K562 (cell line): ENCODE measurements around the gene EPHB4. TPM values are rescaled to one million over a fixed set of nuclear protein-coding genes. Genes with fewer than 3 reads are reported as not detected.

Experiments used
- BRD4 ChIP-seq: fragments of 200-600 bp; sonication (generic); IDR thresholded peaks from 2 replicates; pipeline ENCODE4 v1.6.1; 2017; ENCODE audit warnings: inconsistent platforms
- CEBPB ChIP-seq: fragments of 450-650 bp; IDR thresholded peaks from 2 replicates; pipeline ENCODE4 v1.6.1; 2016; ENCODE audit warnings: missing genetic modification characterization, missing compliant biosample characterization
- CEBPG ChIP-seq, 3 experiments: fragments of 200-800 bp in 1 of 3; sonication (Bioruptor generic) in 1 of 3; sonication (generic) in 1 of 3; formaldehyde crosslinking in 1 of 3; IDR thresholded peaks in 2 of 3; conservative IDR thresholded peaks in 1 of 3; 2 replicates each; pipeline versions ENCODE4 v1.6.1 to v1.8.0; 2016 to 2022; ENCODE audit warnings: missing compliant biosample characterization in 2 of 3, missing genetic modification characterization in 2 of 3, mild to moderate bottlenecking in 1 of 3, missing genetic modification reagents in 1 of 3
- HNRNPLL ChIP-seq: fragments of 200-400 bp; formaldehyde crosslinking; IDR thresholded peaks from 2 replicates; pipeline ENCODE4 v1.6.1; 2017; ENCODE audit warnings: low read length, low read depth, mild to moderate bottlenecking; ENCODE audit not compliant: poor library complexity, severe bottlenecking
- KDM1A ChIP-seq, 2 experiments: fragments of 450-650 bp; IDR thresholded peaks; 2 replicates each; pipeline ENCODE4 v1.6.1; 2016; ENCODE audit warnings: mild to moderate bottlenecking in 2 of 2
- MIER1 ChIP-seq: fragments of 450-650 bp; IDR thresholded peaks from 2 replicates; pipeline ENCODE4 v1.6.1; 2016; ENCODE audit warnings: antibody characterized with exemption, mild to moderate bottlenecking, low read depth
- MTF1 ChIP-seq: fragments of 250-450 bp; sonication (Bioruptor Pico); IDR thresholded peaks from 2 replicates; pipeline ENCODE4 v1.9.0; 2021; ENCODE audit warnings: moderate library complexity, mild to moderate bottlenecking, inconsistent platforms, borderline replicate concordance
- NONO ChIP-seq, 2 experiments: fragments of 200-400 bp in 1 of 2; fragments of 450-650 bp in 1 of 2; formaldehyde crosslinking in 1 of 2; IDR thresholded peaks; 2 replicates each; pipeline ENCODE4 v1.6.1; 2017; ENCODE audit warnings: low read depth in 2 of 2, mild to moderate bottlenecking in 2 of 2, moderate library complexity in 2 of 2, low read length in 1 of 2
- NR1H2 ChIP-seq: sonication (generic); formaldehyde crosslinking; IDR thresholded peaks from 2 replicates; pipeline ENCODE4 v1.4.0; 2020; ENCODE audit warnings: mild to moderate bottlenecking, missing genetic modification reagents
- NRF1 ChIP-seq, 2 experiments: fragments of 450-650 bp; IDR thresholded peaks in 1 of 2; conservative IDR thresholded peaks in 1 of 2; 2 replicates each; pipeline ENCODE4 v1.6.1; 2014; ENCODE audit warnings: mild to moderate bottlenecking in 2 of 2
- PHF8 ChIP-seq: fragments of 200-600 bp; sonication (generic); IDR thresholded peaks from 2 replicates; pipeline ENCODE4 v1.6.1; 2012; ENCODE audit warnings: mixed run types, mild to moderate bottlenecking, inconsistent platforms, low read length, moderate library complexity, borderline replicate concordance
- POLR2AphosphoS5 ChIP-seq: IDR thresholded peaks from 2 replicates; pipeline ENCODE4 v1.6.1; 2011; ENCODE audit warnings: mild to moderate bottlenecking, low read depth, low read length, moderate library complexity; ENCODE audit not compliant: control insufficient read depth, insufficient read depth
- RUNX1 ChIP-seq: sonication (generic); IDR thresholded peaks from 2 replicates; pipeline ENCODE4 v1.6.1; 2016; ENCODE audit warnings: antibody characterized with exemption, low read depth
- SP1 ChIP-seq: sonication (generic); formaldehyde crosslinking; IDR thresholded peaks from 2 replicates; pipeline ENCODE4 v1.8.1; 2022; ENCODE audit warnings: mild to moderate bottlenecking, missing genetic modification reagents
- TAF9B ChIP-seq: fragments of 450-650 bp; IDR thresholded peaks from 2 replicates; pipeline ENCODE4 v1.6.1; 2018; ENCODE audit warnings: mild to moderate bottlenecking; ENCODE audit not compliant: partially characterized antibody
- TBP ChIP-seq: optimal IDR thresholded peaks from 2 replicates; pipeline ENCODE3; 2011; ENCODE audit warnings: low read depth, low read length, improper control_type of control experiment
- XRCC5 ChIP-seq: fragments of 200-400 bp; formaldehyde crosslinking; IDR thresholded peaks from 2 replicates; pipeline ENCODE4 v1.6.1; 2017; ENCODE audit warnings: low read depth, mild to moderate bottlenecking, low read length
- polyA plus RNA-seq, 8 experiments: library from polyadenylated mRNA; depleted of rRNA in 4 of 8; stranded (reverse) in 5 of 8; unstranded in 3 of 8; fragments of >200 nt; fragmentation: Nextera tagmentation in 2 of 8; fragmentation: Illumina TruSeq in 1 of 8; extraction: Ambion mirVana in 2 of 8; extraction: Trizol in 1 of 8; gene quantifications; 2 replicates each; pipeline versions ENCODE4 v1.2.1 to v1.2.3, GENCODE V29; 2011 to 2014; ENCODE audit warnings: inconsistent platforms in 1 of 8, missing spikeins in 1 of 8
- total RNA-seq, 7 experiments: library from RNA; depleted of rRNA in 6 of 7; stranded (reverse); fragments of >200 nt in 6 of 7; fragmentation: Illumina TruSeq in 2 of 7; extraction: Trizol in 2 of 7; gene quantifications; 2 replicates each; pipeline versions ENCODE4 v1.2.1 to v1.2.3, GENCODE V29; 2011 to 2021; ENCODE audit warnings: low replicate concordance in 1 of 7
- TF ChIP-seq, protein P1 (sequence below): IDR thresholded peaks from 3 replicates; pipeline ENCODE4 v1.6.1; 2011; ENCODE audit warnings: borderline replicate concordance, mild to moderate bottlenecking, moderate library complexity; ENCODE audit not compliant: insufficient read length; ENCODE audit errors: extremely low read depth
- TF ChIP-seq, protein P2 (sequence below), 2 experiments: IDR thresholded peaks; 2 replicates each; pipeline ENCODE4 v1.6.1; 2011; ENCODE audit warnings: borderline replicate concordance in 1 of 2, control low read depth in 1 of 2, low read depth in 1 of 2, low read length in 1 of 2, mild to moderate bottlenecking in 1 of 2, mixed read lengths in 1 of 2, moderate library complexity in 1 of 2; ENCODE audit not compliant: insufficient read depth in 1 of 2, insufficient read length in 1 of 2, poor library complexity in 1 of 2, severe bottlenecking in 1 of 2; ENCODE audit errors: extremely low read depth in 1 of 2
- TF ChIP-seq, protein P3 (sequence below): fragments of 450-650 bp; formaldehyde crosslinking; IDR thresholded peaks from 2 replicates; pipeline ENCODE4 v1.4.0; 2022; ENCODE audit warnings: mild to moderate bottlenecking, moderate library complexity

The EPHB4 gene
- total and polyA plus RNA-seq, 9 of the 15 experiments (the other 6 are each of a cell fraction or from before 2014, with no cell fraction given), result 1.2 to 82.1 (median 37.9) TPM

DNA sequence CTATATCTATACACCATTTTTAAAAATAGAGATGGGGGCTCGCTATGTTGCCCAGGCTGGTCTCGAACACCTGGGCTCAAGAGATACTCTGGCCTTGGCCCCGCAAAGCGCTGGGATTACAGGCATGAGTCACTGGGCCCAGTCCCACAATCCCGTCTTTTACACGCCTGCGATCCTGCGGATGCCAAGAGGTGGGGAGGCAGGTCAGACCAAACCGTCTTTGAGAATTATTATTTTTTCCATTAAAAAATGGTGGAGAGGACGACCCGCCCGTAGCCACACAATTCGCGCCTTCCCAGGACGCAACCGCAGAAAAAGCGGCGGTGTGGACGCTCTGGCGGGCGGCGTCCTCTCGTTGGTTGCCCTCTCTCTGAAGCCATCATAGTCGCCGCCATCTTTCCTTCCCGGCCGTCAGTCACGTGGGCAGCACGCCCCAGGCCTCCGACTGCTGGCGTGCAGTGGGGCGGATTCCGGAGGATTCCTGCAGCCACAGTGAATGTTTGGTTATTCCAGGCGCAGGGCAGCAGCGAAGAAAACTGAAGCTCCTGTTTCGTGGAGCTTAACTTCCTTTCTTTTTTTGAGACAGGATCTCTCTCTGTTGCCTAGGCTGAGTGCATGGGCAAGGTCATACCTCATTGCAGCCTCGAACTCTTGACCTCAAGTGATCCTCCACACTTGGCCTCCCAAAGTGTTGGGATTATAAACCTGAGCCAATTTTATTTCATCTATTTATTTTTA, 9.9 kb upstream of the EPHB4 start (continued):
- TF ChIP-seq, protein P1, sequence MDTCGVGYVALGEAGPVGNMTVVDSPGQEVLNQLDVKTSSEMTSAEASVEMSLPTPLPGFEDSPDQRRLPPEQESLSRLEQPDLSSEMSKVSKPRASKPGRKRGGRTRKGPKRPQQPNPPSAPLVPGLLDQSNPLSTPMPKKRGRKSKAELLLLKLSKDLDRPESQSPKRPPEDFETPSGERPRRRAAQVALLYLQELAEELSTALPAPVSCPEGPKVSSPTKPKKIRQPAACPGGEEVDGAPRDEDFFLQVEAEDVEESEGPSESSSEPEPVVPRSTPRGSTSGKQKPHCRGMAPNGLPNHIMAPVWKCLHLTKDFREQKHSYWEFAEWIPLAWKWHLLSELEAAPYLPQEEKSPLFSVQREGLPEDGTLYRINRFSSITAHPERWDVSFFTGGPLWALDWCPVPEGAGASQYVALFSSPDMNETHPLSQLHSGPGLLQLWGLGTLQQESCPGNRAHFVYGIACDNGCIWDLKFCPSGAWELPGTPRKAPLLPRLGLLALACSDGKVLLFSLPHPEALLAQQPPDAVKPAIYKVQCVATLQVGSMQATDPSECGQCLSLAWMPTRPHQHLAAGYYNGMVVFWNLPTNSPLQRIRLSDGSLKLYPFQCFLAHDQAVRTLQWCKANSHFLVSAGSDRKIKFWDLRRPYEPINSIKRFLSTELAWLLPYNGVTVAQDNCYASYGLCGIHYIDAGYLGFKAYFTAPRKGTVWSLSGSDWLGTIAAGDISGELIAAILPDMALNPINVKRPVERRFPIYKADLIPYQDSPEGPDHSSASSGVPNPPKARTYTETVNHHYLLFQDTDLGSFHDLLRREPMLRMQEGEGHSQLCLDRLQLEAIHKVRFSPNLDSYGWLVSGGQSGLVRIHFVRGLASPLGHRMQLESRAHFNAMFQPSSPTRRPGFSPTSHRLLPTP, result peak; percentile 72
- TF ChIP-seq HNRNPLL (peak; percentile 67), MTF1 (CRISPR knock-in tag) (no peak), BRD4 (no peak), CEBPB (tag) (no peak), NR1H2 (CRISPR knock-in tag) (no peak), CEBPG (CRISPR knock-in tag; IDR thresholded peaks at IDR 0.05) (no peak), CEBPG (tag; conservative IDR thresholded peaks at IDR 0.05 in 1 of 2, IDR thresholded peaks at IDR 0.05 in 1 of 2) (no peak), POLR2AphosphoS5 (peak; percentile 32; the same call in 1 of the 2 replicates), RUNX1 (0 out of 2 replicates have a peak, but pooled peaks have one; percentile 62), NRF1 (conservative IDR thresholded peaks at IDR 0.05 in 1 of 2, IDR thresholded peaks at IDR 0.05 in 1 of 2) (peak; percentile 70 to 74), SP1 (CRISPR knock-in tag) (peak; percentile 60), TAF9B (peak; percentile 64), PHF8 (peak; percentile 65; the same call in 1 of the 2 replicates), XRCC5 (peak; percentile 89), NONO (IDR thresholded peaks at IDR 0.05; ENCODE audit: low read depth in 2 of 2, low read length in 1 of 2) (peak in 1 of 2 experiments; percentile 27; a peak in 1 of 4 replicates), KDM1A (IDR thresholded peaks at IDR 0.05) (peak in 1 of 2 experiments; percentile 7; a peak in 1 of 4 replicates), MIER1 (no peak), TBP (peak; percentile 65)
- TF ChIP-seq, protein P2, sequence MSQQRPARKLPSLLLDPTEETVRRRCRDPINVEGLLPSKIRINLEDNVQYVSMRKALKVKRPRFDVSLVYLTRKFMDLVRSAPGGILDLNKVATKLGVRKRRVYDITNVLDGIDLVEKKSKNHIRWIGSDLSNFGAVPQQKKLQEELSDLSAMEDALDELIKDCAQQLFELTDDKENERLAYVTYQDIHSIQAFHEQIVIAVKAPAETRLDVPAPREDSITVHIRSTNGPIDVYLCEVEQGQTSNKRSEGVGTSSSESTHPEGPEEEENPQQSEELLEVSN (IDR thresholded peaks at IDR 0.05; ENCODE audit: borderline replicate concordance in 1 of 2, extremely low read depth in 1 of 2, insufficient read depth in 1 of 2, insufficient read length in 1 of 2, low read depth in 1 of 2, low read length in 1 of 2, poor library complexity in 1 of 2, severe bottlenecking in 1 of 2), result peak; percentile 79 to 82
- TF ChIP-seq, protein P3, sequence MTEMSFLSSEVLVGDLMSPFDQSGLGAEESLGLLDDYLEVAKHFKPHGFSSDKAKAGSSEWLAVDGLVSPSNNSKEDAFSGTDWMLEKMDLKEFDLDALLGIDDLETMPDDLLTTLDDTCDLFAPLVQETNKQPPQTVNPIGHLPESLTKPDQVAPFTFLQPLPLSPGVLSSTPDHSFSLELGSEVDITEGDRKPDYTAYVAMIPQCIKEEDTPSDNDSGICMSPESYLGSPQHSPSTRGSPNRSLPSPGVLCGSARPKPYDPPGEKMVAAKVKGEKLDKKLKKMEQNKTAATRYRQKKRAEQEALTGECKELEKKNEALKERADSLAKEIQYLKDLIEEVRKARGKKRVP, result no peak
